Measurements from ENCODE around the gene OR2A14. TPM values are rescaled to one million over a fixed set of nuclear protein-coding genes. Genes with fewer than 3 reads are reported as not detected.

The OR2A14 gene
- total RNA-seq, 4 donors from 2014 or later: not detected

GRCh38 chr7:144090667-144091066, 32.3 kb upstream of the OR2A14 start:
- Histone ChIP-seq H3K9me3 (peaks cover 0 to 9% (median 0%) of the 10 kb centered on the region in 4 donors), H3K36me3 (no peaks in the 10 kb centered on the region), H3K27ac (no peak overlapping the region), H3K27me3 (no peaks in the 10 kb centered on the region), H3K4me3 (no peak overlapping the region), H3K4me1 (no peaks in the 10 kb centered on the region)
- TF ChIP-seq, protein P1, sequence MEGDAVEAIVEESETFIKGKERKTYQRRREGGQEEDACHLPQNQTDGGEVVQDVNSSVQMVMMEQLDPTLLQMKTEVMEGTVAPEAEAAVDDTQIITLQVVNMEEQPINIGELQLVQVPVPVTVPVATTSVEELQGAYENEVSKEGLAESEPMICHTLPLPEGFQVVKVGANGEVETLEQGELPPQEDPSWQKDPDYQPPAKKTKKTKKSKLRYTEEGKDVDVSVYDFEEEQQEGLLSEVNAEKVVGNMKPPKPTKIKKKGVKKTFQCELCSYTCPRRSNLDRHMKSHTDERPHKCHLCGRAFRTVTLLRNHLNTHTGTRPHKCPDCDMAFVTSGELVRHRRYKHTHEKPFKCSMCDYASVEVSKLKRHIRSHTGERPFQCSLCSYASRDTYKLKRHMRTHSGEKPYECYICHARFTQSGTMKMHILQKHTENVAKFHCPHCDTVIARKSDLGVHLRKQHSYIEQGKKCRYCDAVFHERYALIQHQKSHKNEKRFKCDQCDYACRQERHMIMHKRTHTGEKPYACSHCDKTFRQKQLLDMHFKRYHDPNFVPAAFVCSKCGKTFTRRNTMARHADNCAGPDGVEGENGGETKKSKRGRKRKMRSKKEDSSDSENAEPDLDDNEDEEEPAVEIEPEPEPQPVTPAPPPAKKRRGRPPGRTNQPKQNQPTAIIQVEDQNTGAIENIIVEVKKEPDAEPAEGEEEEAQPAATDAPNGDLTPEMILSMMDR (IDR thresholded peaks at IDR 0.05): no peak
- TF ChIP-seq POLR2A (IDR thresholded peaks at IDR 0.05) (no peak), EP300 (IDR thresholded peaks at IDR 0.05) (no peak)
- no peak for DNase-seq (ENCODE audit: low spot score in 2 of 2)
- 92 to 93% methylated on average over 3 of the region's 3 CpGs for WGBS, 2 donors

GRCh38 chr7:144098776-144099175, 24.2 kb upstream of the OR2A14 start:
- Histone ChIP-seq H3K4me3 (no peak overlapping the region), H3K27me3 (no peaks in the 10 kb centered on the region), H3K27ac (no peak overlapping the region), H3K9me3 (no peaks in the 10 kb centered on the region), H3K4me1 (no peaks in the 10 kb centered on the region), H3K36me3 (no peaks in the 10 kb centered on the region)
- no peak for DNase-seq (ENCODE audit: low spot score in 2 of 2)
- TF ChIP-seq EP300 (IDR thresholded peaks at IDR 0.05) (no peak), POLR2A (IDR thresholded peaks at IDR 0.05) (no peak)
- TF ChIP-seq, protein P1 (IDR thresholded peaks at IDR 0.05): no peak

DNA sequence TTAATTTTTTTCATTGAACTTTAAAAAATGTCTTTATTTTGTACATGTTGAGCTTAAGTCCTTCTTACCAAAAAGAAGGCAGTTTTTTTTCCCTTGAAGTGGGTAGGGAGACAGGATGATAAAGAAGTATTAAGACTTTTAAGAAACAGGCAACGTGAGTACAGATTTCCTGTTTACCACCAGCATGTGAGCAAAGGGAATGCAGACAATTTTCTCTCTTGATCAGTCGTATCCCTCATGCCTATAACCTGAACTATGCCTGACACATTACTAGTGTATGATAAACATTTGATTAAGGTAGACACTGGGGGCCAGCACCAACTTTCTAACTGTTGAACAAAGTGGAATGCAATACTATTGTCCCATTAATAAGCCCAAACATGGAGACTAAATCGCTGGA, 22.4 kb upstream of the OR2A14 start:
- WGBS, 2 donors: 54 to 56% methylated on average over 3 of the region's 3 CpGs
- H3K27ac ChIP-seq: no peak overlapping the region
- TF ChIP-seq POLR2A (IDR thresholded peaks at IDR 0.05) (no peak), EP300 (IDR thresholded peaks at IDR 0.05) (no peak)
- TF ChIP-seq, protein P1 (IDR thresholded peaks at IDR 0.05): no peak
- no peaks in the 10 kb centered on the region for H3K4me1 ChIP-seq
- H3K36me3 ChIP-seq: no peaks in the 10 kb centered on the region
- no peaks in the 10 kb centered on the region for H3K9me3 ChIP-seq
- no peak overlapping the region for H3K4me3 ChIP-seq
- DNase-seq (ENCODE audit: low spot score in 2 of 2): no peak
- no peaks in the 10 kb centered on the region for H3K27me3 ChIP-seq

GRCh38 chr7:144102041-144102440, 20.9 kb upstream of the OR2A14 start:
- Histone ChIP-seq H3K4me1 (no peaks in the 10 kb centered on the region), H3K27ac (no peak overlapping the region), H3K27me3 (no peaks in the 10 kb centered on the region), H3K4me3 (no peak overlapping the region), H3K36me3 (no peaks in the 10 kb centered on the region), H3K9me3 (no peaks in the 10 kb centered on the region)
- DNase-seq (ENCODE audit: low spot score in 2 of 2): no peak
- TF ChIP-seq, protein P1 (IDR thresholded peaks at IDR 0.05): no peak
- TF ChIP-seq EP300 (IDR thresholded peaks at IDR 0.05): no peak
- no peak for TF ChIP-seq POLR2A (IDR thresholded peaks at IDR 0.05)

GRCh38 chr7:144105211-144105610, 17.8 kb upstream of the OR2A14 start:
- TF ChIP-seq POLR2A (IDR thresholded peaks at IDR 0.05) (no peak), EP300 (IDR thresholded peaks at IDR 0.05) (no peak)
- TF ChIP-seq, protein P1 (IDR thresholded peaks at IDR 0.05): no peak
- H3K27me3 ChIP-seq: no peaks in the 10 kb centered on the region
- no peak overlapping the region for H3K27ac ChIP-seq
- H3K4me3 ChIP-seq: no peak overlapping the region
- DNase-seq (ENCODE audit: low spot score in 2 of 2): no peak
- no peaks in the 10 kb centered on the region for H3K36me3 ChIP-seq
- H3K9me3 ChIP-seq: no peaks in the 10 kb centered on the region
- H3K4me1 ChIP-seq: no peaks in the 10 kb centered on the region

Measured in tibial nerve (tissue), 4 donors.